Keratinocyte (primary cell): ENCODE results near the gene FMN1.

Source experiments
- EZH2 ChIP-seq: IDR thresholded peaks from one replicate; pipeline ENCODE4 v1.6.1; 2012; ENCODE audit warnings: inconsistent platforms, mild to moderate bottlenecking, low read length, moderate library complexity
- TF ChIP-seq, protein P1 (sequence below), 3 experiments: IDR thresholded peaks in 1 of 3; conservative IDR thresholded peaks in 1 of 3; optimal IDR thresholded peaks in 1 of 3; 2 replicates in 2 of 3; 3 replicates in 1 of 3; pipeline versions ENCODE3 to v1.5.1; 2011; ENCODE audit warnings: low read length in 3 of 3, mild to moderate bottlenecking in 3 of 3, moderate library complexity in 2 of 3, control low read depth in 1 of 3, inconsistent platforms in 1 of 3; ENCODE audit not compliant: insufficient read depth in 2 of 3; ENCODE audit errors: extremely low read depth in 1 of 3

GRCh38 chr15:33160581-33161165 is 33.8 kb downstream of the FMN1 start:
- TF ChIP-seq, protein P1, sequence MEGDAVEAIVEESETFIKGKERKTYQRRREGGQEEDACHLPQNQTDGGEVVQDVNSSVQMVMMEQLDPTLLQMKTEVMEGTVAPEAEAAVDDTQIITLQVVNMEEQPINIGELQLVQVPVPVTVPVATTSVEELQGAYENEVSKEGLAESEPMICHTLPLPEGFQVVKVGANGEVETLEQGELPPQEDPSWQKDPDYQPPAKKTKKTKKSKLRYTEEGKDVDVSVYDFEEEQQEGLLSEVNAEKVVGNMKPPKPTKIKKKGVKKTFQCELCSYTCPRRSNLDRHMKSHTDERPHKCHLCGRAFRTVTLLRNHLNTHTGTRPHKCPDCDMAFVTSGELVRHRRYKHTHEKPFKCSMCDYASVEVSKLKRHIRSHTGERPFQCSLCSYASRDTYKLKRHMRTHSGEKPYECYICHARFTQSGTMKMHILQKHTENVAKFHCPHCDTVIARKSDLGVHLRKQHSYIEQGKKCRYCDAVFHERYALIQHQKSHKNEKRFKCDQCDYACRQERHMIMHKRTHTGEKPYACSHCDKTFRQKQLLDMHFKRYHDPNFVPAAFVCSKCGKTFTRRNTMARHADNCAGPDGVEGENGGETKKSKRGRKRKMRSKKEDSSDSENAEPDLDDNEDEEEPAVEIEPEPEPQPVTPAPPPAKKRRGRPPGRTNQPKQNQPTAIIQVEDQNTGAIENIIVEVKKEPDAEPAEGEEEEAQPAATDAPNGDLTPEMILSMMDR (optimal IDR thresholded peaks at IDR 0.05 in 1 of 3, IDR thresholded peaks at IDR 0.05 in 1 of 3, conservative IDR thresholded peaks at IDR 0.05 in 1 of 3; ENCODE audit: extremely low read depth in 1 of 3, insufficient read depth in 2 of 3, low read length in 3 of 3) = no peak
- no peak for TF ChIP-seq EZH2
